IMR-90 (cell line): Measurements from ENCODE around the gene NFKB1.

Experiments
- BHLHE40 ChIP-seq: fragments of 150-350 bp; IDR thresholded peaks from 2 replicates; pipeline ENCODE4 v1.6.1; 2016; ENCODE audit warnings: mild to moderate bottlenecking, low read depth, low read length
- CEBPB ChIP-seq: IDR thresholded peaks from 2 replicates; pipeline ENCODE4 v1.6.1; 2012; ENCODE audit warnings: low read depth, low read length, improper control_type of control experiment
- CHD1 ChIP-seq: IDR thresholded peaks from 2 replicates; pipeline ENCODE4 v1.6.1; 2012; ENCODE audit warnings: low read depth, low read length, improper control_type of control experiment
- MAZ ChIP-seq: IDR thresholded peaks from 2 replicates; pipeline ENCODE4 v1.6.1; 2012; ENCODE audit warnings: low read depth, mild to moderate bottlenecking, low read length, improper control_type of control experiment, moderate library complexity, borderline replicate concordance
- MXI1 ChIP-seq: IDR thresholded peaks from 2 replicates; pipeline ENCODE4 v1.6.1; 2012; ENCODE audit warnings: low read depth, mild to moderate bottlenecking, low read length, moderate library complexity, borderline replicate concordance
- NFE2L2 ChIP-seq: fragments of 150-350 bp; IDR thresholded peaks from 2 replicates; pipeline ENCODE4 v1.6.1; 2016; ENCODE audit warnings: low read depth, mild to moderate bottlenecking, low read length
- POLR2A ChIP-seq: IDR thresholded peaks from 2 replicates; pipeline ENCODE4 v1.6.1; 2012; ENCODE audit warnings: mild to moderate bottlenecking, low read depth, low read length
- RAD21 ChIP-seq: IDR thresholded peaks from 2 replicates; pipeline ENCODE4 v1.6.1; 2012; ENCODE audit warnings: low read length, improper control_type of control experiment
- SMC3 ChIP-seq: fragments of 150-350 bp; IDR thresholded peaks from 2 replicates; pipeline ENCODE4 v1.6.1; 2016; ENCODE audit warnings: low read depth, mild to moderate bottlenecking, antibody characterized with exemption, low read length, moderate library complexity
- TF ChIP-seq, protein P1 (sequence below): conservative IDR thresholded peaks from 2 replicates; pipeline ENCODE4 v1.5.1; 2012; ENCODE audit warnings: mild to moderate bottlenecking, low read depth, low read length, improper control_type of control experiment
- TF ChIP-seq, protein P2 (sequence below): fragments of 150-350 bp; IDR thresholded peaks from 2 replicates; pipeline ENCODE4 v1.6.1; 2017; ENCODE audit warnings: mild to moderate bottlenecking, antibody characterized with exemption, low read length, low read depth

GRCh38 chr4:102534845-102535244, 33.7 kb downstream of the NFKB1 start:
- TF ChIP-seq MXI1 (no peak), POLR2A (no peak), MAZ (no peak), RAD21 (no peak), SMC3 (no peak), BHLHE40 (no peak), NFE2L2 (no peak), CEBPB (no peak), CHD1 (no peak)
- TF ChIP-seq, protein P1, sequence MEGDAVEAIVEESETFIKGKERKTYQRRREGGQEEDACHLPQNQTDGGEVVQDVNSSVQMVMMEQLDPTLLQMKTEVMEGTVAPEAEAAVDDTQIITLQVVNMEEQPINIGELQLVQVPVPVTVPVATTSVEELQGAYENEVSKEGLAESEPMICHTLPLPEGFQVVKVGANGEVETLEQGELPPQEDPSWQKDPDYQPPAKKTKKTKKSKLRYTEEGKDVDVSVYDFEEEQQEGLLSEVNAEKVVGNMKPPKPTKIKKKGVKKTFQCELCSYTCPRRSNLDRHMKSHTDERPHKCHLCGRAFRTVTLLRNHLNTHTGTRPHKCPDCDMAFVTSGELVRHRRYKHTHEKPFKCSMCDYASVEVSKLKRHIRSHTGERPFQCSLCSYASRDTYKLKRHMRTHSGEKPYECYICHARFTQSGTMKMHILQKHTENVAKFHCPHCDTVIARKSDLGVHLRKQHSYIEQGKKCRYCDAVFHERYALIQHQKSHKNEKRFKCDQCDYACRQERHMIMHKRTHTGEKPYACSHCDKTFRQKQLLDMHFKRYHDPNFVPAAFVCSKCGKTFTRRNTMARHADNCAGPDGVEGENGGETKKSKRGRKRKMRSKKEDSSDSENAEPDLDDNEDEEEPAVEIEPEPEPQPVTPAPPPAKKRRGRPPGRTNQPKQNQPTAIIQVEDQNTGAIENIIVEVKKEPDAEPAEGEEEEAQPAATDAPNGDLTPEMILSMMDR = no peak
- TF ChIP-seq, protein P2, sequence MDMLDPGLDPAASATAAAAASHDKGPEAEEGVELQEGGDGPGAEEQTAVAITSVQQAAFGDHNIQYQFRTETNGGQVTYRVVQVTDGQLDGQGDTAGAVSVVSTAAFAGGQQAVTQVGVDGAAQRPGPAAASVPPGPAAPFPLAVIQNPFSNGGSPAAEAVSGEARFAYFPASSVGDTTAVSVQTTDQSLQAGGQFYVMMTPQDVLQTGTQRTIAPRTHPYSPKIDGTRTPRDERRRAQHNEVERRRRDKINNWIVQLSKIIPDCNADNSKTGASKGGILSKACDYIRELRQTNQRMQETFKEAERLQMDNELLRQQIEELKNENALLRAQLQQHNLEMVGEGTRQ = no peak
